KOPT-K1 (cell line): ENCODE results near the gene ZNF469.

Experiments used
- H3K27ac ChIP-seq: fragments of 200-600 bp; sonication (generic); 2 replicates; pipeline ENCODE4 v1.5.1; 2016; ENCODE audit warnings: antibody characterized with exemption, mild to moderate bottlenecking, low read depth, low read length; ENCODE audit not compliant: poor library complexity, severe bottlenecking
- H3K36me3 ChIP-seq: fragments of 200-600 bp; sonication (generic); 2 replicates; pipeline ENCODE4 v1.5.1; 2017; ENCODE audit warnings: antibody characterized with exemption, mild to moderate bottlenecking, low read length, moderate library complexity; ENCODE audit not compliant: insufficient read depth
- H3K9me3 ChIP-seq: fragments of 200-600 bp; sonication (generic); 2 replicates; pipeline ENCODE4 v1.5.1; 2017; ENCODE audit warnings: antibody characterized with exemption, low read length, mild to moderate bottlenecking; ENCODE audit not compliant: insufficient read depth, poor library complexity, severe bottlenecking

Gene ZNF469

GRCh38 chr16:88382491-88383400, at the start of gene ZNF469:
ZNF469 (plus strand) TSS chr16:88382959; CDS start chr16:88427471, 44,512 bp downstream.
- Histone ChIP-seq H3K27ac (no peak within 1 kb of the TSS), H3K9me3 (peaks cover 9% of the 10 kb centered on the region), H3K36me3 (no peaks in the 10 kb centered on the region)

GRCh38 chr16:88333848-88334777, 48.6 kb upstream of the ZNF469 start:
- Histone ChIP-seq H3K27ac (no peak overlapping the region), H3K36me3 (no peaks in the 10 kb centered on the region), H3K9me3 (no peaks in the 10 kb centered on the region)

GRCh38 chr16:88334778-88335720, 47.7 kb upstream of the ZNF469 start:
- Histone ChIP-seq H3K36me3 (no peaks in the 10 kb centered on the region), H3K27ac (no peak overlapping the region), H3K9me3 (no peaks in the 10 kb centered on the region)

- no peaks in the 10 kb centered on the region for H3K9me3 ChIP-seq
- H3K27ac ChIP-seq = no peak overlapping the region
- H3K36me3 ChIP-seq = no peaks in the 10 kb centered on the region
Observed at GRCh38 chr16:88337021-88337420, 45.7 kb upstream of the ZNF469 start.

- Histone ChIP-seq H3K9me3 (no peaks in the 10 kb centered on the region), H3K36me3 (no peaks in the 10 kb centered on the region), H3K27ac (no peak overlapping the region)
Observed at GRCh38 chr16:88337538-88337937, 45.2 kb upstream of the ZNF469 start.

GRCh38 chr16:88338111-88338510, 44.6 kb upstream of the ZNF469 start:
- H3K27ac ChIP-seq = no peak overlapping the region
- H3K9me3 ChIP-seq = no peaks in the 10 kb centered on the region

GRCh38 chr16:88338896-88339295, 43.9 kb upstream of the ZNF469 start:
- Histone ChIP-seq H3K9me3 (no peaks in the 10 kb centered on the region), H3K27ac (no peak overlapping the region), H3K36me3 (no peaks in the 10 kb centered on the region)

More at GRCh38 chr16:88338111-88338510, 44.6 kb upstream of the ZNF469 start:
- no peaks in the 10 kb centered on the region for H3K36me3 ChIP-seq

GRCh38 chr16:88339930-88340754, 42.6 kb upstream of the ZNF469 start:
- Histone ChIP-seq H3K9me3 (no peaks in the 10 kb centered on the region), H3K36me3 (no peaks in the 10 kb centered on the region), H3K27ac (no peak overlapping the region)

GRCh38 chr16:88340755-88341150, 42.0 kb upstream of the ZNF469 start:
- no peaks in the 10 kb centered on the region for H3K36me3 ChIP-seq
- H3K27ac ChIP-seq = no peak overlapping the region
- no peaks in the 10 kb centered on the region for H3K9me3 ChIP-seq

GRCh38 chr16:88341551-88342290, 41.0 kb upstream of the ZNF469 start:
- no peak overlapping the region for H3K27ac ChIP-seq
- H3K9me3 ChIP-seq = no peaks in the 10 kb centered on the region

GRCh38 chr16:88342491-88342890, 40.3 kb upstream of the ZNF469 start:
- Histone ChIP-seq H3K36me3 (no peaks in the 10 kb centered on the region), H3K27ac (no peak overlapping the region), H3K9me3 (no peaks in the 10 kb centered on the region)

More at GRCh38 chr16:88341551-88342290, 41.0 kb upstream of the ZNF469 start:
- no peaks in the 10 kb centered on the region for H3K36me3 ChIP-seq

- Histone ChIP-seq H3K9me3 (no peaks in the 10 kb centered on the region), H3K27ac (no peak overlapping the region), H3K36me3 (no peaks in the 10 kb centered on the region)
Observed at GRCh38 chr16:88343271-88343791, 39.4 kb upstream of the ZNF469 start.

- H3K9me3 ChIP-seq = no peaks in the 10 kb centered on the region
- no peak overlapping the region for H3K27ac ChIP-seq
- no peaks in the 10 kb centered on the region for H3K36me3 ChIP-seq
Observed at GRCh38 chr16:88344411-88345030, 38.2 kb upstream of the ZNF469 start.
